GM23338 (cell line): ENCODE data around the gene TNFRSF6B. TPM values are rescaled to one million over a fixed set of nuclear protein-coding genes. Genes with fewer than 3 reads are reported as not detected.

ENCODE experiments used
- ATAC-seq: fragments of 200-7000 bp; cut with Tn5 transposase; 3 replicates; pipeline ENCODE4 v1.9.1; 2020
- DNase-seq: peaks from one replicate; pipeline ENCODE4 v3.0.0-alpha.2; 2015; ENCODE audit warnings: low spot score
- H2AFZ ChIP-seq: fragments of 200-600 bp; sonication (generic); 2 replicates; pipeline ENCODE4 v1.8.0; 2016; ENCODE audit warnings: antibody characterized with exemption, mild to moderate bottlenecking, moderate library complexity
- H3F3A ChIP-seq: fragments of 200-600 bp; sonication (generic); replicated peaks from 2 replicates; pipeline ENCODE4 v1.8.0; 2017; ENCODE audit warnings: antibody characterized with exemption, mixed run types, low read depth
- H3K27ac ChIP-seq: fragments of 200-600 bp; sonication (generic); 2 replicates; pipeline ENCODE4 v1.6.1; 2016; ENCODE audit warnings: low read depth
- H3K27me3 ChIP-seq: fragments of 200-600 bp; sonication (generic); 2 replicates; pipeline ENCODE4 v1.8.0; 2016; ENCODE audit warnings: mild to moderate bottlenecking, mixed run types, moderate library complexity; ENCODE audit not compliant: insufficient read depth
- H3K36me3 ChIP-seq: fragments of 200-600 bp; sonication (generic); 2 replicates; pipeline ENCODE4 v1.8.0; 2016; ENCODE audit warnings: mild to moderate bottlenecking; ENCODE audit not compliant: insufficient read depth
- H3K4me1 ChIP-seq: fragments of 200-600 bp; sonication (generic); 2 replicates; pipeline ENCODE4 v1.8.0; 2016; ENCODE audit warnings: mild to moderate bottlenecking, moderate library complexity; ENCODE audit not compliant: insufficient read depth
- H3K4me2 ChIP-seq: fragments of 200-600 bp; sonication (generic); 2 replicates; pipeline ENCODE4 v1.7.1; 2017; ENCODE audit warnings: mixed run types
- H3K4me3 ChIP-seq: fragments of 200-600 bp; sonication (generic); 2 replicates; pipeline ENCODE4 v1.6.1; 2016; ENCODE audit warnings: mixed run types
- H3K79me2 ChIP-seq: fragments of 200-600 bp; sonication (generic); replicated peaks from 2 replicates; pipeline ENCODE4 v1.8.0; 2017; ENCODE audit warnings: mild to moderate bottlenecking; ENCODE audit not compliant: insufficient read depth
- H3K9me2 ChIP-seq: fragments of 200-600 bp; sonication (generic); 2 replicates; pipeline ENCODE4 v1.8.0; 2017; ENCODE audit not compliant: insufficient read depth
- H4K20me1 ChIP-seq: fragments of 200-600 bp; sonication (generic); replicated peaks from 2 replicates; pipeline ENCODE4 v1.8.0; 2017; ENCODE audit warnings: mild to moderate bottlenecking; ENCODE audit not compliant: insufficient read depth
- H3K27ac Mint-ChIP-seq: 2 replicates; pipeline ENCODE4 v1.8.0; 2020; ENCODE audit warnings: inconsistent platforms, mild to moderate bottlenecking, moderate library complexity, mixed read lengths
- H3K27me3 Mint-ChIP-seq: 3 replicates; pipeline ENCODE4 v1.8.0; 2022; ENCODE audit warnings: low read depth, mild to moderate bottlenecking, moderate library complexity, mixed read lengths, inconsistent platforms; ENCODE audit not compliant: insufficient read depth, poor library complexity
- H3K36me3 Mint-ChIP-seq: 3 replicates; pipeline ENCODE4 v1.8.0; 2021; ENCODE audit warnings: low read depth, mild to moderate bottlenecking, inconsistent platforms, moderate library complexity, mixed read lengths
- H3K4me1 Mint-ChIP-seq: 3 replicates; pipeline ENCODE4 v1.8.0; 2020; ENCODE audit warnings: mild to moderate bottlenecking, inconsistent platforms, mixed read lengths
- H3K4me3 Mint-ChIP-seq: 3 replicates; pipeline ENCODE4 v1.8.0; 2021; ENCODE audit warnings: moderate library complexity, mild to moderate bottlenecking, inconsistent platforms, mixed read lengths
- H3K9me3 Mint-ChIP-seq: 3 replicates; pipeline ENCODE4 v1.8.0; 2020; ENCODE audit warnings: moderate library complexity, mild to moderate bottlenecking, inconsistent platforms, mixed read lengths
- CREB1 ChIP-seq: fragments of 250-450 bp; sonication (Bioruptor Pico); IDR thresholded peaks from 2 replicates; pipeline ENCODE4 v1.5.0; 2020; ENCODE audit warnings: low read depth, mild to moderate bottlenecking, moderate library complexity
- EZH2 ChIP-seq: fragments of 200-600 bp; sonication (generic); IDR thresholded peaks from one replicate; pipeline ENCODE4 v1.8.0; 2017; ENCODE audit warnings: antibody characterized with exemption, mild to moderate bottlenecking, low read depth; ENCODE audit not compliant: unreplicated experiment
- EZH2phosphoT487 ChIP-seq: fragments of 200-600 bp; sonication (generic); IDR thresholded peaks from one replicate; pipeline ENCODE4 v1.8.1; 2018; ENCODE audit warnings: antibody characterized with exemption; ENCODE audit not compliant: unreplicated experiment
- JUNB ChIP-seq: IDR thresholded peaks from one replicate; pipeline ENCODE4 v1.6.1; 2016; ENCODE audit warnings: antibody characterized with exemption; ENCODE audit not compliant: unreplicated experiment
- NANOG ChIP-seq: IDR thresholded peaks from 2 replicates; pipeline ENCODE4 v1.6.1; 2016; ENCODE audit warnings: antibody characterized with exemption, borderline replicate concordance
- POLR2AphosphoS5 ChIP-seq: IDR thresholded peaks from 2 replicates; pipeline ENCODE4 v1.6.1; 2016; ENCODE audit warnings: antibody characterized with exemption, low read depth
- STAT1 ChIP-seq: IDR thresholded peaks from one replicate; pipeline ENCODE4 v1.6.1; 2016; ENCODE audit warnings: antibody characterized with exemption; ENCODE audit not compliant: unreplicated experiment
- ZNF114 ChIP-seq: fragments of 250-450 bp; sonication (Bioruptor Pico); IDR thresholded peaks from 2 replicates; pipeline ENCODE4 v1.5.0; 2020; ENCODE audit warnings: mild to moderate bottlenecking, moderate library complexity
- ZNF462 ChIP-seq: fragments of 250-450 bp; sonication (Bioruptor Pico); IDR thresholded peaks from 2 replicates; pipeline ENCODE4 v1.5.0; 2020; ENCODE audit warnings: mild to moderate bottlenecking, moderate library complexity
- polyA plus RNA-seq: library from polyadenylated mRNA; unstranded; fragments of >200 nt; fragmentation: Nextera tagmentation; extraction: Ambion mirVana; gene quantifications from 2 replicates; pipeline ENCODE4 v1.2.1, GENCODE V29; 2016
- total RNA-seq: library from RNA; depleted of rRNA; stranded (reverse); fragments of >200 nt; shearing (Covaris generic); gene quantifications from 2 replicates; pipeline ENCODE4 v1.2.3, GENCODE V29; 2014
- TF ChIP-seq, protein P1 (sequence below): IDR thresholded peaks from 2 replicates; pipeline ENCODE4 v1.6.1; 2016; ENCODE audit warnings: antibody characterized with exemption
- TF ChIP-seq, protein P2 (sequence below), 2 experiments: fragments of 200-600 bp in 1 of 2; sonication (generic) in 1 of 2; conservative IDR thresholded peaks; 2 replicates each; pipeline versions ENCODE4 v1.5.1 to v1.6.1; 2016 to 2017; ENCODE audit warnings: antibody characterized with exemption in 2 of 2, low read depth in 2 of 2, mild to moderate bottlenecking in 2 of 2, moderate library complexity in 1 of 2

Gene TNFRSF6B
- total and polyA plus RNA-seq, 2 experiments from 2014 or later = 0.28 TPM; not detected in 1

GRCh38 chr20:63648190-63648589 lies 48.3 kb upstream of the TNFRSF6B start (continued):
- TF ChIP-seq, protein P1, sequence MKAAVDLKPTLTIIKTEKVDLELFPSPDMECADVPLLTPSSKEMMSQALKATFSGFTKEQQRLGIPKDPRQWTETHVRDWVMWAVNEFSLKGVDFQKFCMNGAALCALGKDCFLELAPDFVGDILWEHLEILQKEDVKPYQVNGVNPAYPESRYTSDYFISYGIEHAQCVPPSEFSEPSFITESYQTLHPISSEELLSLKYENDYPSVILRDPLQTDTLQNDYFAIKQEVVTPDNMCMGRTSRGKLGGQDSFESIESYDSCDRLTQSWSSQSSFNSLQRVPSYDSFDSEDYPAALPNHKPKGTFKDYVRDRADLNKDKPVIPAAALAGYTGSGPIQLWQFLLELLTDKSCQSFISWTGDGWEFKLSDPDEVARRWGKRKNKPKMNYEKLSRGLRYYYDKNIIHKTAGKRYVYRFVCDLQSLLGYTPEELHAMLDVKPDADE = no peak
- no peak for TF ChIP-seq CREB1 (CRISPR knock-in tag)
- TF ChIP-seq, protein P2, sequence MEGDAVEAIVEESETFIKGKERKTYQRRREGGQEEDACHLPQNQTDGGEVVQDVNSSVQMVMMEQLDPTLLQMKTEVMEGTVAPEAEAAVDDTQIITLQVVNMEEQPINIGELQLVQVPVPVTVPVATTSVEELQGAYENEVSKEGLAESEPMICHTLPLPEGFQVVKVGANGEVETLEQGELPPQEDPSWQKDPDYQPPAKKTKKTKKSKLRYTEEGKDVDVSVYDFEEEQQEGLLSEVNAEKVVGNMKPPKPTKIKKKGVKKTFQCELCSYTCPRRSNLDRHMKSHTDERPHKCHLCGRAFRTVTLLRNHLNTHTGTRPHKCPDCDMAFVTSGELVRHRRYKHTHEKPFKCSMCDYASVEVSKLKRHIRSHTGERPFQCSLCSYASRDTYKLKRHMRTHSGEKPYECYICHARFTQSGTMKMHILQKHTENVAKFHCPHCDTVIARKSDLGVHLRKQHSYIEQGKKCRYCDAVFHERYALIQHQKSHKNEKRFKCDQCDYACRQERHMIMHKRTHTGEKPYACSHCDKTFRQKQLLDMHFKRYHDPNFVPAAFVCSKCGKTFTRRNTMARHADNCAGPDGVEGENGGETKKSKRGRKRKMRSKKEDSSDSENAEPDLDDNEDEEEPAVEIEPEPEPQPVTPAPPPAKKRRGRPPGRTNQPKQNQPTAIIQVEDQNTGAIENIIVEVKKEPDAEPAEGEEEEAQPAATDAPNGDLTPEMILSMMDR (conservative IDR thresholded peaks at IDR 0.05; ENCODE audit: low read depth in 2 of 2) = no peak

DNA sequence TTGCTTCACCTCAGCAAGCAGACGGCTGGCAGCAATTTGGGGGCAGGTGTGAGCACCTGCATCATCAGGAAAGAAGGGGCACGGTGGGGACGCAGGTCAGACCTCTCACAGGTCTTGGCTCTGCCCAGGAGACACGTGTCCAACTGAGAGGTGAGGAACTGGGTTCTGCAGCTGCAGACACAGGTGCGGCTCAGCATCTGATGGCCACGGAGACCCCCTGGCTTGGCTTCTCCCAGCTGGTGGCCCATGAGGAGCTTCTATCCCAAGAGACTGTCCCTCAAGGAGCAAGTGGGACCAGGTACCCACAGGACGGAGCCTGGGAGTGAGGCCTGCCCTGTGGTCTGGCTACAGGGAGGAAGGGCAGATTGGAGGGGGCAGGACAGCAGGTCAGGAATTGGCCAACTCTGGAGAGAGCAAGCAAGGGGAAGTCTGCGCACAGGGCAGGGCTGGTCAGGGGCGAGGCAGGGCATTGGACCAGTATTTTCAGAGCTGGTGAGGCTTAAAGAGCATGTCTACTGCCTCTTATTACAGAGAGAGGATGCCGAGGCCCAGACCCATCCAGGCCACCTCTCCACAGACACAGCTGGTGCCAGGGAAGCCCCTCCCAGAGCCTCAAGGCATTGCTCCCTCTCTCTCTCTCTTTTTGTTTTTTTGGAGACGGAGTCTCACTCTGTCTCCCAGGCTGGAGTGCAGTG lies 47.4 kb upstream of the TNFRSF6B start:
- H3K4me2 ChIP-seq = no peak overlapping the region
- H3K27ac ChIP-seq = no peak overlapping the region
- no peaks in the 10 kb centered on the region; the same call in 1 of the 2 replicates for H4K20me1 ChIP-seq
- Mint-ChIP-seq H3K27me3 (peaks cover 11% of the 10 kb centered on the region), H3K9me3 (no peaks in the 10 kb centered on the region), H3K36me3 (peaks cover 3% of the 10 kb centered on the region; the same call in 2 of the 3 replicates), H3K4me1 (peaks cover 14% of the 10 kb centered on the region), H3K4me3 (no peak overlapping the region), H3K27ac (no peak overlapping the region)
- H3K4me3 ChIP-seq = no peak overlapping the region
- no peaks in the 10 kb centered on the region for H3K9me2 ChIP-seq
- peaks cover 6% of the 10 kb centered on the region for H3K4me1 ChIP-seq
- no peak overlapping the region for H2AFZ ChIP-seq
- 0 out of 2 replicates have a peak, but pooled peaks cover 3% of the 10 kb centered on the region for H3K79me2 ChIP-seq
- H3F3A ChIP-seq = peaks cover 6% of the 10 kb centered on the region; the same call in 1 of the 2 replicates
- no peak for ATAC-seq
- H3K36me3 ChIP-seq = no peaks in the 10 kb centered on the region
- DNase-seq = no peak
- no peaks in the 10 kb centered on the region for H3K27me3 ChIP-seq
- TF ChIP-seq STAT1 = no peak
- no peak for TF ChIP-seq ZNF114 (CRISPR knock-in tag)
- TF ChIP-seq EZH2 = no peak
- TF ChIP-seq EZH2phosphoT487 = no peak
- TF ChIP-seq CREB1 (CRISPR knock-in tag) = no peak
- TF ChIP-seq, protein P1 = no peak
- TF ChIP-seq, protein P2 (conservative IDR thresholded peaks at IDR 0.05; ENCODE audit: low read depth in 2 of 2) = no peak
- TF ChIP-seq POLR2AphosphoS5 = no peak
- no peak for TF ChIP-seq JUNB
- TF ChIP-seq ZNF462 (CRISPR knock-in tag) = no peak
- no peak for TF ChIP-seq NANOG
